Upper lobe of left lung (tissue), 4 donors: ENCODE data around the gene ZNF750.

Source experiments
- EP300 ChIP-seq, 4 donors: sonication (generic); formaldehyde crosslinking; IDR thresholded peaks; one replicate each; pipeline ENCODE4 v1.5.1; 2017; ENCODE audit warnings: antibody characterized with exemption in 4 of 4, control low read depth in 2 of 4
- POLR2A ChIP-seq, 4 donors: fragments of 450-650 bp; IDR thresholded peaks; one replicate each; pipeline ENCODE4 v1.5.1; 2016 to 2017; ENCODE audit warnings: antibody characterized with exemption in 4 of 4, mild to moderate bottlenecking in 2 of 4
- POLR2AphosphoS5 ChIP-seq, 2 donors: sonication (generic); formaldehyde crosslinking; IDR thresholded peaks; one replicate each; pipeline ENCODE4 v1.5.1; 2017; ENCODE audit warnings: antibody characterized with exemption in 2 of 2
- TF ChIP-seq, protein P1 (sequence below), 6 experiments: fragments of 450-650 bp in 4 of 6; fragments of 200-600 bp in 2 of 6; sonication (generic) in 2 of 6; IDR thresholded peaks; one replicate each; pipeline ENCODE4 v1.5.1; 2016 to 2019; ENCODE audit warnings: antibody characterized with exemption in 6 of 6

DNA sequence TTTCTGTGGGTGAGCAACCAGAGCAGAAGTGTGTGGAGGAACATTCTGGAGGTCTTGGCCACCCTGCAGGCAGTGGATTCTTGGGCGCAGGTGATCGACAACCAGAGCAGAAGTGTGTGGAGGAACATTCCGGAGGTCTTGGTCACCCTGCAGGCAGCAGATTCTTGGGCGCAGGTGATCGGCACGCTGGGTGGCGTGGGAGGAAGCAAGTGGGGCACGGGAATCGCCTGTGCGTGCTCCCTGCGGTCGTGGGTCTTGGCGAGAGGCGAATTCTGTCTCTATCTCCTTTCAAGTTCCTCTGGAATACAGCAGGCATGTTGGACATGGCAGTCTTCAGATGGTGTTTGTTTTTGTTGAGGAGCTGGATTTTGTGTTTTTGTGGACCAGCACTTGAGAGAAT lies 30.7 kb upstream of the ZNF750 start:
- TF ChIP-seq, protein P1, sequence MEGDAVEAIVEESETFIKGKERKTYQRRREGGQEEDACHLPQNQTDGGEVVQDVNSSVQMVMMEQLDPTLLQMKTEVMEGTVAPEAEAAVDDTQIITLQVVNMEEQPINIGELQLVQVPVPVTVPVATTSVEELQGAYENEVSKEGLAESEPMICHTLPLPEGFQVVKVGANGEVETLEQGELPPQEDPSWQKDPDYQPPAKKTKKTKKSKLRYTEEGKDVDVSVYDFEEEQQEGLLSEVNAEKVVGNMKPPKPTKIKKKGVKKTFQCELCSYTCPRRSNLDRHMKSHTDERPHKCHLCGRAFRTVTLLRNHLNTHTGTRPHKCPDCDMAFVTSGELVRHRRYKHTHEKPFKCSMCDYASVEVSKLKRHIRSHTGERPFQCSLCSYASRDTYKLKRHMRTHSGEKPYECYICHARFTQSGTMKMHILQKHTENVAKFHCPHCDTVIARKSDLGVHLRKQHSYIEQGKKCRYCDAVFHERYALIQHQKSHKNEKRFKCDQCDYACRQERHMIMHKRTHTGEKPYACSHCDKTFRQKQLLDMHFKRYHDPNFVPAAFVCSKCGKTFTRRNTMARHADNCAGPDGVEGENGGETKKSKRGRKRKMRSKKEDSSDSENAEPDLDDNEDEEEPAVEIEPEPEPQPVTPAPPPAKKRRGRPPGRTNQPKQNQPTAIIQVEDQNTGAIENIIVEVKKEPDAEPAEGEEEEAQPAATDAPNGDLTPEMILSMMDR (IDR thresholded peaks at IDR 0.05) = no peak
- no peak for TF ChIP-seq POLR2A (IDR thresholded peaks at IDR 0.05)
- TF ChIP-seq POLR2AphosphoS5 (IDR thresholded peaks at IDR 0.05) = no peak
- no peak for TF ChIP-seq EP300 (IDR thresholded peaks at IDR 0.05)
